ENCODE data around the gene ITLN2.
"Not testable (repeated sequence)": the region's sequence is repeated elsewhere in the genome, so short reads cannot be mapped to it uniquely, and the experiment has no call there.

ITLN2 gene

DNA sequence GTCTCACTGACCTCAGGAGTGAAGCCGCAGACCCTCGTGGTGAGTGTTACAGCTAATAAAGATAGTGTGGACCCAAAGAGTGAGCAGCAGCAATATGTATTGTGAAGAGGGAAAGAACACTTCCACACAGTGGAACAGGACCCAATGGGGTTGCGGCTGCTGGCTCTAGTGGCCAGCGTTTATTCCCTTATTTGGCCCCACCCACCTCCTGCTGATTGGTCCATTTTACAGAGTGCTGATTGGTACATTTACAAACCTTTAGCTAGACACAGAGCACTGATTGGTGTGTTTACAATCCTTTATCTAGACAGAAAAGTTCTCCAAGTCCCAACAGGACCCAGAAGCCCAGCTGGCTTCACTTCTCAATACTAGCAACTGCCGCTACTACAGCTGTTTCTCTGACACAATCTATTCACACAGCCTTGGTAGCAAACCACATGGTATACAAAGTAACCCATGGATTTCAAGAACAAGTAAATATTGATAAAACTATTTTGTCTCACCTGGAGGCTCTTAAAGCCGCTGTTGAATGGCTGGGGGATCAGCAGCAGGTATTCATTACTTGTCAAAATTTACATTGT, 44.3 kb downstream of the ITLN2 start:
- no peak for DNase-seq (ENCODE audit: insufficient read length, low spot score)
- FAIRE-seq: no peak

GRCh38 chr1:160907976-160908375, 46.6 kb downstream of the ITLN2 start:
- DNase-seq (ENCODE audit: insufficient read length, low spot score): no peak
- FAIRE-seq: no peak

DNA sequence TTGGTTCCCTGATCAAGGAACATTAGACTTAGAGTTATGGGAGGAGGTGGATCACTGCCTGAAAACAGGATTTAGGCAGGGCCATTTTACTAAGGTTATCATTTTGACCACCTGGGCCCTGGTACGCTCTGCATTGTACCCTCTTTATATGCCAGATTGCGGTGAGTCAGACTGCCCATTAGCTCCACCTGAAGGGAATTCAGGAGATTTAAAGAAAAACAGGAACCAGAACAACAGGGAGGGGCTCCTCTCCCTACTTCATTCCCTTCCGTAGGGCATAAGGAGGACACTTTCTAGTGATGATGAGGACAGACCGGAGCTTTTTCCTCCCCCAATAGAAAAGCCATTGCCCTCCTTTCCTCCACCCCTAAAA, 49.0 kb downstream of the ITLN2 start:
- no peak for FAIRE-seq
- no peak for DNase-seq (ENCODE audit: insufficient read length, low spot score)

GRCh38 chr1:160904783-160905616, 49.6 kb downstream of the ITLN2 start:
- DNase-seq (ENCODE audit: insufficient read length, low spot score) (no peak), FAIRE-seq (no peak)

GRCh38 chr1:160902251-160902650, 52.4 kb downstream of the ITLN2 start:
- not testable (repeated sequence) for FAIRE-seq

DNA sequence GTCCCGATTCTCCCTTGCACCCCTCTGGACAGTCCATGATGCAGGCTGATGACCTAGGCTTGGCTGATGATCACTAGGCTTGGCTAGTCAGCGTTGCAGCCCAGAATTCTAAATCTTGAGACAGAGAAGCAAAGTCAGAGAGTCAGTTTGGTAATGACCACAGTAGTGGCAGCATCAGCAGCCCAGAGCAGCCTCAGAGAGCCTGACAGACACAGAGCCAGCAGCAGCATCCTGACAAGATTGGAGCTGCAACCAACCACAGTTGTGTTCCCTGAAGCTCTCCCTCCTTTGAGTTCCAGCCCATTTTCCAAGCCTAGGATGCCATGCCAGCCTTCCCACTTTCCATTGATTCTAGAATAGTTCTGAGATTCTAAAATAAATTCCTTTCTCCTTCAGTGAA, 52.8 kb downstream of the ITLN2 start:
- no peak for DNase-seq (ENCODE audit: insufficient read length, low spot score)
- no peak for FAIRE-seq

More at GRCh38 chr1:160902251-160902650, 52.4 kb downstream of the ITLN2 start:
- DNase-seq (ENCODE audit: insufficient read length, low spot score): not testable (repeated sequence)

- FAIRE-seq: not testable (repeated sequence)
Observed at GRCh38 chr1:160900683-160901082, 53.9 kb downstream of the ITLN2 start.

More at GRCh38 chr1:160900683-160901082, 53.9 kb downstream of the ITLN2 start:
- DNase-seq (ENCODE audit: insufficient read length, low spot score): not testable (repeated sequence)
